OCI-LY7 (cell line): ENCODE data around the gene MAP3K10. TPM values are rescaled to one million over a fixed set of nuclear protein-coding genes. Genes with fewer than 3 reads are reported as not detected.

Experiments used
- BruUV-seq: library from RNA; stranded (reverse); fragments of 400-500 nt; replicated peaks from 2 replicates; lab custom pipeline; 2021; lab: Mats Ljungman, UMichigan
- CTCF ChIA-PET: fragments of 300-600 bp; sonication (Branson Sonifier 250); formaldehyde crosslinking; loops from one replicate; lab custom pipeline; 2022; ENCODE audit warnings: antibody characterized with exemption; ENCODE audit not compliant: unreplicated experiment; lab: Charles Lee
- POLR2A ChIA-PET: fragments of 300-600 bp; sonication (Branson Sonifier 250); formaldehyde crosslinking; loops from one replicate; lab custom pipeline; 2022; ENCODE audit warnings: antibody characterized with exemption; lab: Charles Lee
- DNase-seq: peaks from one replicate; pipeline ENCODE4 v3.0.0-alpha.2; 2015; ENCODE audit warnings: low spot score
- H2AFZ ChIP-seq: fragments of 200-600 bp; sonication (generic), shearing (Covaris generic); 2 replicates; pipeline ENCODE4 v1.6.1; 2014; ENCODE audit warnings: mild to moderate bottlenecking, antibody characterized with exemption, low read length, moderate library complexity
- H3K27ac ChIP-seq: fragments of 200-600 bp; sonication (generic); 2 replicates; pipeline ENCODE4 v1.5.1; 2014; ENCODE audit warnings: mixed run types, low read depth, mild to moderate bottlenecking, moderate library complexity, low read length, inconsistent platforms; ENCODE audit not compliant: poor library complexity, severe bottlenecking
- H3K36me3 ChIP-seq: fragments of 200-600 bp; sonication (generic); 2 replicates; pipeline ENCODE4 v1.6.1; 2014; ENCODE audit warnings: mild to moderate bottlenecking, antibody characterized with exemption, low read length, moderate library complexity, mixed read lengths; ENCODE audit not compliant: insufficient read depth
- H3K4me1 ChIP-seq: fragments of 200-600 bp; sonication (generic); 2 replicates; pipeline ENCODE4 v1.5.1; 2014; ENCODE audit warnings: mild to moderate bottlenecking, low read length; ENCODE audit not compliant: insufficient read depth, poor library complexity, severe bottlenecking
- H3K4me2 ChIP-seq: fragments of 200-600 bp; sonication (generic); 2 replicates; pipeline ENCODE4 v1.6.1; 2014; ENCODE audit warnings: mild to moderate bottlenecking, low read length
- H3K4me3 ChIP-seq: fragments of 200-600 bp; sonication (generic); 2 replicates; pipeline ENCODE4 v1.5.1; 2014; ENCODE audit warnings: mild to moderate bottlenecking, low read depth, low read length; ENCODE audit not compliant: poor library complexity, severe bottlenecking
- H3K79me2 ChIP-seq: fragments of 200-600 bp; sonication (generic); 2 replicates; pipeline ENCODE4 v1.6.1; 2016; ENCODE audit warnings: low read depth, mild to moderate bottlenecking, low read length, moderate library complexity, mixed read lengths; ENCODE audit not compliant: insufficient read depth
- H3K9me2 ChIP-seq: fragments of 200-600 bp; sonication (generic); 2 replicates; pipeline ENCODE4 v1.6.1; 2016; ENCODE audit warnings: mild to moderate bottlenecking, low read length, mixed read lengths; ENCODE audit not compliant: insufficient read depth
- H3K9me3 ChIP-seq: fragments of 200-600 bp; sonication (generic); 2 replicates; pipeline ENCODE4 v1.6.1; 2014; ENCODE audit warnings: mild to moderate bottlenecking, mixed run types, low read length, mixed read lengths
- H4K20me1 ChIP-seq: fragments of 200-600 bp; sonication (generic); 2 replicates; pipeline ENCODE4 v1.6.1; 2014; ENCODE audit warnings: mild to moderate bottlenecking, antibody characterized with exemption, low read length, moderate library complexity, mixed read lengths; ENCODE audit not compliant: insufficient read depth
- CTCF ChIP-seq: fragments of 200-600 bp; sonication (generic); conservative IDR thresholded peaks from 2 replicates; pipeline ENCODE4 v1.5.1; 2014; ENCODE audit warnings: mild to moderate bottlenecking, antibody characterized with exemption, low read length, moderate library complexity, mixed read lengths
- EZH2phosphoT487 ChIP-seq: fragments of 200-600 bp; sonication (generic); IDR thresholded peaks from 2 replicates; pipeline ENCODE4 v1.6.1; 2018; ENCODE audit warnings: low read depth, borderline replicate concordance, mild to moderate bottlenecking, mixed run types, antibody characterized with exemption, low read length, moderate library complexity, mixed read lengths
- intact Hi-C: fragments of 100-400 bp; cut with micrococcal nuclease; formaldehyde crosslinking; loops from one replicate; pipeline ENCODE4 v1.10.0; 2022; ENCODE audit not compliant: unreplicated experiment
- total RNA-seq, 2 experiments: library from RNA; depleted of rRNA in 1 of 2; stranded (reverse); fragments of >200 nt in 1 of 2; shearing (Covaris generic) in 1 of 2; gene quantifications; 2 replicates each; pipeline ENCODE4 v1.2.3, GENCODE V29; 2014 to 2022

MAP3K10 gene
- total RNA-seq, 2 experiments from 2014 or later, result 20.6 to 32.5 TPM

- POLR2A ChIA-PET, result interaction anchor here (1.4 kb wide), 1 partner anchor 14 kb away, joined by 3 read pairs; no protein-coding TSS in a partner anchor
- TF ChIP-seq EZH2phosphoT487 (no peak), CTCF (peak; percentile 39)
- H3K4me2 ChIP-seq, result no peak overlapping the region
Observed at GRCh38 chr19:40155749-40156265, 35.4 kb upstream of the MAP3K10 start.

GRCh38 chr19:40157059-40157458 is 34.2 kb upstream of the MAP3K10 start:
- H4K20me1 ChIP-seq, result no peaks in the 10 kb centered on the region
- H3K27ac ChIP-seq, result no peak overlapping the region
- no peak overlapping the region for H3K4me3 ChIP-seq
- H3K4me1 ChIP-seq, result no peaks in the 10 kb centered on the region
- ChIA-PET POLR2A (interaction anchor here (0.7 to 1.4 kb wide), 3 partner anchors 15 to 73 kb away, joined by 3 read pairs; no protein-coding TSS in a partner anchor), CTCF (interaction anchor here (0.6 kb wide), 1 partner anchor 61 kb away, joined by 3 read pairs; the partner anchor contains the start of gene TTC9B)
- H3K9me2 ChIP-seq, result no peaks in the 10 kb centered on the region
- TF ChIP-seq EZH2phosphoT487 (no peak), CTCF (no peak)
- no peak overlapping the region for H2AFZ ChIP-seq
- H3K36me3 ChIP-seq, result no peaks in the 10 kb centered on the region
- no peak for DNase-seq
- no peaks in the 10 kb centered on the region for H3K9me3 ChIP-seq
- no TSS peak for BruUV-seq
- no peaks in the 10 kb centered on the region for H3K79me2 ChIP-seq
- H3K4me2 ChIP-seq, result no peak overlapping the region
- intact Hi-C loops, result no loop called here

More at GRCh38 chr19:40155749-40156265, 35.4 kb upstream of the MAP3K10 start:
- no peaks in the 10 kb centered on the region for H3K36me3 ChIP-seq
- no peaks in the 10 kb centered on the region for H3K9me3 ChIP-seq
- BruUV-seq, result no TSS peak
- intact Hi-C loops, result no loop called here
- H4K20me1 ChIP-seq, result no peaks in the 10 kb centered on the region
- CTCF ChIA-PET, result no interaction called here
- no peak overlapping the region for H3K27ac ChIP-seq
- H3K4me3 ChIP-seq, result no peak overlapping the region
- H3K9me2 ChIP-seq, result no peaks in the 10 kb centered on the region
- DNase-seq, result peak; percentile 9
- H3K79me2 ChIP-seq, result no peaks in the 10 kb centered on the region
- H2AFZ ChIP-seq, result no peak overlapping the region
- H3K4me1 ChIP-seq, result no peaks in the 10 kb centered on the region

GRCh38 chr19:40159744-40160143 is 31.5 kb upstream of the MAP3K10 start:
- H3K9me2 ChIP-seq, result no peaks in the 10 kb centered on the region
- no peaks in the 10 kb centered on the region for H3K9me3 ChIP-seq
- no peak overlapping the region for H3K27ac ChIP-seq
- no peaks in the 10 kb centered on the region for H3K36me3 ChIP-seq
- no TSS peak for BruUV-seq
- H3K4me2 ChIP-seq, result no peak overlapping the region
- DNase-seq, result no peak
- POLR2A ChIA-PET, result interaction anchor here (0.9 to 1.5 kb wide), 2 partner anchors 15 to 16 kb away, joined by 3 to 5 read pairs; no protein-coding TSS in a partner anchor
- CTCF ChIA-PET, result no interaction called here
- no peak overlapping the region for H2AFZ ChIP-seq
- peaks cover 16% of the 10 kb centered on the region for H3K4me1 ChIP-seq
- no peaks in the 10 kb centered on the region for H4K20me1 ChIP-seq
- no peaks in the 10 kb centered on the region for H3K79me2 ChIP-seq
- TF ChIP-seq EZH2phosphoT487, result no peak
- TF ChIP-seq CTCF, result no peak
- intact Hi-C loops, result no loop called here
- no peak overlapping the region for H3K4me3 ChIP-seq
